Activated CD4-positive, alpha-beta memory T cell treated with anti-CD3 and anti-CD28 coated beads for 36 hours (primary cell): Measurements from ENCODE around the gene CAMTA1. TPM values are rescaled to one million over a fixed set of nuclear protein-coding genes. Genes with fewer than 3 reads are reported as not detected.

ENCODE experiments used
- CTCF ChIA-PET: fragments of 350-600 bp; sonication (Branson Sonifier 250); formaldehyde crosslinking; loops from one replicate; lab custom pipeline; 2021; ENCODE audit warnings: antibody characterized with exemption, inconsistent platforms; lab: Charles Lee
- POLR2A ChIA-PET: fragments of 350-600 bp; sonication (Branson Sonifier 250); formaldehyde crosslinking; loops from one replicate; lab custom pipeline; 2021; ENCODE audit warnings: antibody characterized with exemption; lab: Charles Lee
- DNase-seq: peaks from one replicate; pipeline ENCODE4 v3.0.0-alpha.2; 2020
- H3K27ac Mint-ChIP-seq: one replicate; pipeline ENCODE4 v1.8.0; 2021; ENCODE audit warnings: mixed read lengths
- H3K27me3 Mint-ChIP-seq: one replicate; pipeline ENCODE4 v1.8.0; 2021; ENCODE audit warnings: mixed read lengths
- H3K36me3 Mint-ChIP-seq: one replicate; pipeline ENCODE4 v1.8.0; 2021; ENCODE audit warnings: mixed read lengths
- H3K4me1 Mint-ChIP-seq: one replicate; pipeline ENCODE4 v1.8.0; 2021; ENCODE audit warnings: low read depth, mixed read lengths
- H3K4me3 Mint-ChIP-seq: one replicate; pipeline ENCODE4 v1.8.0; 2021; ENCODE audit warnings: mild to moderate bottlenecking, mixed read lengths
- H3K9me3 Mint-ChIP-seq: one replicate; pipeline ENCODE4 v1.8.0; 2021; ENCODE audit warnings: mixed read lengths
- intact Hi-C: fragments of 100-400 bp; cut with micrococcal nuclease; formaldehyde crosslinking; loops from one replicate; pipeline ENCODE4 v1.15.1; 2023
- total RNA-seq, 2 experiments: library from RNA; stranded (reverse); gene quantifications; one replicate each; pipeline ENCODE4 v1.2.3, GENCODE V29; 2021

The CAMTA1 gene
- total RNA-seq, 2 experiments from 2014 or later, result 64.7 to 68.9 TPM

- intact Hi-C loops, result no loop called here
- no peaks in the 10 kb centered on the region for H3K4me1 Mint-ChIP-seq
- peaks cover 1% of the 10 kb centered on the region for H3K27me3 Mint-ChIP-seq
- ChIA-PET POLR2A (no interaction called here), CTCF (interaction anchor here (0.7 to 1.3 kb wide), 3 partner anchors 15 to 100 kb away, joined by 3 to 5 read pairs (median 3); no protein-coding TSS in a partner anchor)
- H3K36me3 Mint-ChIP-seq, result no peaks in the 10 kb centered on the region
- no peak overlapping the region for H3K27ac Mint-ChIP-seq
- H3K4me3 Mint-ChIP-seq, result no peak overlapping the region
- no peak for DNase-seq
- H3K9me3 Mint-ChIP-seq, result no peaks in the 10 kb centered on the region
These were observed 867.4 kb downstream of the CAMTA1 start for GRCh38 chr1:7652515-7653098.

- intact Hi-C loops, result no loop called here
- no peak for DNase-seq
- ChIA-PET POLR2A (no interaction called here), CTCF (no interaction called here)
- Mint-ChIP-seq H3K4me3 (no peak overlapping the region), H3K27ac (no peak overlapping the region), H3K9me3 (no peaks in the 10 kb centered on the region), H3K4me1 (no peaks in the 10 kb centered on the region), H3K36me3 (no peaks in the 10 kb centered on the region), H3K27me3 (peaks cover 1% of the 10 kb centered on the region)
These were observed 869.5 kb downstream of the CAMTA1 start for GRCh38 chr1:7654725-7655124.

GRCh38 chr1:7655354-7655753, 870.1 kb downstream of the CAMTA1 start:
- POLR2A ChIA-PET, result no interaction called here

GRCh38 chr1:7656557-7657215, 871.4 kb downstream of the CAMTA1 start:
- no peaks in the 10 kb centered on the region for H3K9me3 Mint-ChIP-seq
- H3K36me3 Mint-ChIP-seq, result no peaks in the 10 kb centered on the region
- no peaks in the 10 kb centered on the region for H3K4me1 Mint-ChIP-seq
- no peak overlapping the region for H3K27ac Mint-ChIP-seq
- H3K4me3 Mint-ChIP-seq, result no peak overlapping the region
- H3K27me3 Mint-ChIP-seq, result no peaks in the 10 kb centered on the region
- POLR2A ChIA-PET, result no interaction called here
- intact Hi-C loops, result no loop called here
- CTCF ChIA-PET, result no interaction called here
- DNase-seq, result no peak

More at GRCh38 chr1:7655354-7655753, 870.1 kb downstream of the CAMTA1 start:
- CTCF ChIA-PET, result no interaction called here
- no peak overlapping the region for H3K27ac Mint-ChIP-seq
- H3K36me3 Mint-ChIP-seq, result no peaks in the 10 kb centered on the region
- no peak for DNase-seq
- no peak overlapping the region for H3K4me3 Mint-ChIP-seq
- H3K4me1 Mint-ChIP-seq, result no peaks in the 10 kb centered on the region
- no peaks in the 10 kb centered on the region for H3K27me3 Mint-ChIP-seq
- no peaks in the 10 kb centered on the region for H3K9me3 Mint-ChIP-seq
- intact Hi-C loops, result no loop called here

GRCh38 chr1:7657287-7658016, 872.2 kb downstream of the CAMTA1 start:
- ChIA-PET CTCF (interaction anchor here (2.2 kb wide), 1 partner anchor 11 kb away, joined by 11 read pairs; no protein-coding TSS in a partner anchor), POLR2A (no interaction called here)
- intact Hi-C loops, result no loop called here

GRCh38 chr1:7658099-7658498, 872.8 kb downstream of the CAMTA1 start:
- no peaks in the 10 kb centered on the region for H3K36me3 Mint-ChIP-seq
- no peak overlapping the region for H3K4me3 Mint-ChIP-seq
- H3K27me3 Mint-ChIP-seq, result no peaks in the 10 kb centered on the region
- no peak for DNase-seq
- ChIA-PET POLR2A (no interaction called here), CTCF (interaction anchor here (2.2 kb wide), 1 partner anchor 11 kb away, joined by 11 read pairs; no protein-coding TSS in a partner anchor)
- intact Hi-C loops, result no loop called here
- no peaks in the 10 kb centered on the region for H3K4me1 Mint-ChIP-seq
- H3K9me3 Mint-ChIP-seq, result no peaks in the 10 kb centered on the region
- no peak overlapping the region for H3K27ac Mint-ChIP-seq

More at GRCh38 chr1:7657287-7658016, 872.2 kb downstream of the CAMTA1 start:
- Mint-ChIP-seq H3K4me3 (no peak overlapping the region), H3K4me1 (no peaks in the 10 kb centered on the region), H3K27me3 (no peaks in the 10 kb centered on the region), H3K36me3 (no peaks in the 10 kb centered on the region), H3K27ac (no peak overlapping the region), H3K9me3 (no peaks in the 10 kb centered on the region)
- DNase-seq, result no peak

GRCh38 chr1:7659514-7659913, 874.3 kb downstream of the CAMTA1 start:
- no peaks in the 10 kb centered on the region for H3K4me1 Mint-ChIP-seq
- DNase-seq, result no peak
- no peak overlapping the region for H3K27ac Mint-ChIP-seq
- no peak overlapping the region for H3K4me3 Mint-ChIP-seq
- no peaks in the 10 kb centered on the region for H3K36me3 Mint-ChIP-seq
- no peaks in the 10 kb centered on the region for H3K27me3 Mint-ChIP-seq
- POLR2A ChIA-PET, result no interaction called here
- no peaks in the 10 kb centered on the region for H3K9me3 Mint-ChIP-seq
- intact Hi-C loops, result no loop called here
- CTCF ChIA-PET, result interaction anchor here (2.2 to 11.9 kb wide), 2 partner anchors 9 to 92 kb away, joined by 11 to 506 read pairs; no protein-coding TSS in a partner anchor

GRCh38 chr1:7663451-7664146, 878.3 kb downstream of the CAMTA1 start:
- Mint-ChIP-seq H3K4me3 (no peak overlapping the region), H3K9me3 (no peaks in the 10 kb centered on the region), H3K4me1 (no peaks in the 10 kb centered on the region), H3K27me3 (no peaks in the 10 kb centered on the region), H3K27ac (no peak overlapping the region), H3K36me3 (no peaks in the 10 kb centered on the region)
- intact Hi-C loops, result no loop called here
- CTCF ChIA-PET, result interaction anchor here (1.2 to 11.9 kb wide), 2 partner anchors 16 to 88 kb away, joined by 3 to 506 read pairs; no protein-coding TSS in a partner anchor
- POLR2A ChIA-PET, result no interaction called here
- no peak for DNase-seq

GRCh38 chr1:7664147-7664892, 879.1 kb downstream of the CAMTA1 start:
- intact Hi-C loops, result no loop called here
- H3K4me3 Mint-ChIP-seq, result no peak overlapping the region
- H3K9me3 Mint-ChIP-seq, result no peaks in the 10 kb centered on the region
- H3K27me3 Mint-ChIP-seq, result no peaks in the 10 kb centered on the region
- POLR2A ChIA-PET, result no interaction called here
- no peak for DNase-seq
- H3K27ac Mint-ChIP-seq, result no peak overlapping the region
- no peaks in the 10 kb centered on the region for H3K36me3 Mint-ChIP-seq
- no peaks in the 10 kb centered on the region for H3K4me1 Mint-ChIP-seq
- CTCF ChIA-PET, result interaction anchor here (5.0 to 11.9 kb wide), 2 partner anchors 87 to 95 kb away, joined by 42 to 506 read pairs; no protein-coding TSS in a partner anchor

- Mint-ChIP-seq H3K27ac (no peak overlapping the region), H3K9me3 (no peaks in the 10 kb centered on the region), H3K4me1 (no peaks in the 10 kb centered on the region), H3K4me3 (no peak overlapping the region), H3K27me3 (peaks cover under 1% of the 10 kb centered on the region), H3K36me3 (no peaks in the 10 kb centered on the region)
- intact Hi-C loops, result no loop called here
- ChIA-PET CTCF (interaction anchor here (5.0 to 11.9 kb wide), 2 partner anchors 86 to 95 kb away, joined by 42 to 506 read pairs; no protein-coding TSS in a partner anchor), POLR2A (no interaction called here)
- DNase-seq, result no peak
These were observed 879.6 kb downstream of the CAMTA1 start for GRCh38 chr1:7664893-7665250.

GRCh38 chr1:7666249-7666648, 881.0 kb downstream of the CAMTA1 start:
- H3K4me3 Mint-ChIP-seq, result no peak overlapping the region
- no peaks in the 10 kb centered on the region for H3K9me3 Mint-ChIP-seq
- H3K36me3 Mint-ChIP-seq, result no peaks in the 10 kb centered on the region
- CTCF ChIA-PET, result interaction anchor here (0.6 to 11.9 kb wide), 4 partner anchors 23 to 93 kb away, joined by 5 to 506 read pairs (median 26); no protein-coding TSS in a partner anchor
- H3K27me3 Mint-ChIP-seq, result peaks cover 5% of the 10 kb centered on the region
- intact Hi-C loops, result no loop called here
- POLR2A ChIA-PET, result no interaction called here
- no peak for DNase-seq
- no peak overlapping the region for H3K27ac Mint-ChIP-seq
- H3K4me1 Mint-ChIP-seq, result no peaks in the 10 kb centered on the region
